Measurements from ENCODE around the gene HINFP.
"Not testable (repeated sequence)": the region's sequence is repeated elsewhere in the genome, so short reads cannot be mapped to it uniquely, and the experiment has no call there.

Gene HINFP

DNA sequence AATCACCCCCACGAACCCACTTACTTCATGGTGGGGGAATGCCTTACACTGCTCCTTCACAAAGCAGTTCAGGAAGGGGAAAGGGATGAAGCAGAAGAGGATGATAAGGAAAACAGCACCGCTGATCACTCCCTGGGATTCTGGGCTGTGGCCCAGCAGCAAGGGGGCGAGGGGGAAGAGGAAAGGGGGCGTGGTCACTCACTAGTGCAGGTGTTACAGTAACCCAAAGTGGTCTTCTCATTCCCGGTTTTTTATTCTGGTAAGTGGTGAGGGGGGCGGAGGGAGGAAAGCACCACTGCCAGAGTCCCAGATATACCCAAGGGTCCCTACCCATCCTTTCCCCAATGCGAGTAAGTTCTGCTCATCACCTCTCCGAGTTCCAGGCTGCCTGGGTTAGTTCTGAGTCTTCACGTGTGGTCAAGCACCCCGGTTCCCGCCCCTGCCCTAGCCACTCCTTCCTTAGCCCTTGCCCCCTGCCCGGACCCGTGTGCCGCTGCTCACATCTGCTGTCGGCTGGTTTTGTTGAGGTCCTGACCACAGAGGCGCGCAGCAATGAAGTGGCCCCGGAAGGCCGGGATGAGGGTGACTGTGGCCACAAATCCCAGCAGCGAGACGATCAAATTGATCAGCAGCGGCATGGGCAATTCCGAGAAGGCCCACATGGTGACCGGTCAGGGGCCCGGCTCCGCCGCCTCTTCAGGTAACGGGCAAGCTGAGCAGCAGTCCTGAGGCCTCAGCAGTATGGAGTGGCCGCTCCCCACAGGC lies 20.2 kb upstream of the HINFP start:
- DNase-seq, result no peak

GRCh38 chr11:119101759-119102423 lies 19.5 kb upstream of the HINFP start, which contains the start of gene DPAGT1:
Gene DPAGT1, minus strand, starts transcription at chr11:119101853. Its CDS starts 198 bp downstream, at chr11:119101655.
- DNase-seq, result peak; percentile 77 to 83

GRCh38 chr11:119103161-119103664 lies 18.2 kb upstream of the HINFP start:
- not testable (repeated sequence) for DNase-seq

DNA sequence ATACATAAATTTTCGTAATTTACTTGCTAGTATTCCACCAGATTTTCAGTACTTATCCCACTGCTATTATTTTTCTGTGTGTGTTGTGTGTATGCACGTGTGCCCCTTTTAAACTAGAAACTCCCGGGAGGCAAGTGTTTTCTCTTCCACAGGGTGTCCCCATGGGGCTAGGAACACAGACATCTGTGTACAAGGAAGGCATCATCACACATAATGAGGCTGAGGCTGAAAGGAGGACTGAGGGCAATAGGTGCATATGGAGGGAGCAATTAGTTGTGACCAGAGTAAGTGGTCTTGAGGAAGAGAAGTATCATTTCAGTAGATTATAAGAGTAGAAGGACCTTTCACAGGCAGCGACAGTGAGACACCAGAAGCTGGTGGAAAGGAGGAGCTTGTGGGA lies 17.6 kb upstream of the HINFP start:
- no peak for DNase-seq

- peak; percentile 88 to 93 for DNase-seq
These were observed 14.5 kb upstream of the HINFP start, which contains the start of gene C2CD2L for GRCh38 chr11:119106564-119107537. Gene C2CD2L, plus strand, starts transcription at chr11:119107344. Its CDS starts 398 bp downstream, at chr11:119107742.

DNA sequence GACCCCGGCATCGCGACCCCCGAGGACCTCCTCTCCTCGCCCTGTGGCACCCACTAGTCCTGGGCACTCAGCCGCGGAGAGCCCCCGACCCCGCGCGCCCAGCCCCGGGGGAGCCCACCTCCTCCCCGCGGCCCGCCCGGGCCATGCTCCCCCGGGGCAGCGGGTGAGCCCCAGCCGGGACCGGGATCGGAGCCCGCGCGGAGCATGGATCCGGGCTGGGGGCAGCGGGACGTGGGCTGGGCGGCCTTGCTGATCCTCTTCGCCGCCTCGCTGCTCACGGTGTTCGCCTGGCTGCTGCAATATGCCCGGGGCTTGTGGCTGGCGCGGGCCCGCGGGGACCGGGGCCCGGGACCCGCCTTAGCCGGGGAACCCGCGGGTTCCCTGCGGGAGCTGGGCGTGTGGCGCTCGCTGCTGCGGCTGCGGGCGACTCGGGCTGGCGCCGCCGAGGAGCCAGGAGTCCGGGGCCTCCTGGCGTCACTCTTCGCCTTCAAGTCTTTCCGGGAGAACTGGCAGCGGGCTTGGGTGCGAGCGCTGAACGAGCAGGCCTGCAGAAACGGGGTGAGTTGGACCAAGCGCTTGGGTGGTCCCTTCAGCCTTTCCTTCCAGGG lies 13.7 kb upstream of the HINFP start:
- DNase-seq, result no peak

DNA sequence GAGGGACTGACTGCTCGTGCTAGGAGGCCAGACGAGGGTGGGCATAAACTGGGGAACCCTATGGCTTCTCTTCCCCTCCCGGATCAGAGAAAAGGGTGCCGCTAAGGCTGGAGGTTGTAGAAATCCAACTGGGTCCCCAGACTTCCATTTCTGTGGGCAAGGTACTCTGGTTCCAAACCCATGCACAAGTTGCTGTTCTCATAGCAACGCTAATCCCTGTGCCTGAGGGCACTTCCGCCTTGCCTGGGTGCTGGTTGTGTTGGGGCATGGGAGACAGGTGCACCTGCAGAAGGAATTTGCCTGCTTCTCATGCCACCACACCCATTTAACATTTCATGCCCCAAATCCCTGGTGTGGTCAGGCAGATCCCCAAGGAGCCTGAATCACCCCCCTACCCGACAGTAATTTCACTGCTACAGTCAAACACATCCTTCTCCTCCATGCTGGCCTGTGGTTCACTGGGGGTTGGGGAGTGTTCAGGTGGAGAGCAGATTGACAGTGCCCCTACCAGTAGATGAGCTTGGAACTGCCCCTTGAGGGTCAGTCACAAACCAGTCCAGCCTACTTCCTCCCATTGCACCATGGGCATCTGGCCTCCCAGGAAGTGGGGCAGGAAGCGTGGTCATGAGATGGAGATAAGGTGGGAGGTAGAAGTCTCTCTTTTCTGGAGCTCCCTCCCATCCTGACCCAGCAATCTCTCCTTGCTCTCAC lies 13.1 kb upstream of the HINFP start:
- peak in 1 of 2 experiments; percentile 16 for DNase-seq

GRCh38 chr11:119108857-119109221 lies 12.5 kb upstream of the HINFP start:
- DNase-seq, result no peak

- DNase-seq, result no peak
These were observed 11.5 kb upstream of the HINFP start for GRCh38 chr11:119109843-119110242.

DNA sequence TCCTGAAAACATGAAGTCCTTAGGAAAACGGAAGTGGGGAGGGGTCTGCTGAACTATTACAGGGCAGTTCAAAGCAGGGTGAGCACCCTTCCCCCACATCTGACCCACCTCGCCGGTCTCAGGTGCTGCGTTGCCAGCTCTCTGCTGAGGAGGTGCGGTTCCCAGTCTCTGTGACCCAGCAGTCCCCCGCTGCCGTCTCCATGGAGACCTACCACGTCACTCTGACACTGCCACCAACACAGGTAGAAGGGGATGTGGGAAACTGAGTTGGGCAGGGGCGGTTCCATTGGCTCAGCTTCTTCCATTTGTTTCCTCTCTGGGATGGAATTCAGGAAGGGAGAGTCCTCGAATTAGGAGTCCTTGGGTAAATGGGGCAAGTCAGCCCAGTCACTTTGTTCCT lies 10.9 kb upstream of the HINFP start:
- DNase-seq, result no peak

- no peak for DNase-seq
These were observed 9.9 kb upstream of the HINFP start for GRCh38 chr11:119111361-119111925.

DNA sequence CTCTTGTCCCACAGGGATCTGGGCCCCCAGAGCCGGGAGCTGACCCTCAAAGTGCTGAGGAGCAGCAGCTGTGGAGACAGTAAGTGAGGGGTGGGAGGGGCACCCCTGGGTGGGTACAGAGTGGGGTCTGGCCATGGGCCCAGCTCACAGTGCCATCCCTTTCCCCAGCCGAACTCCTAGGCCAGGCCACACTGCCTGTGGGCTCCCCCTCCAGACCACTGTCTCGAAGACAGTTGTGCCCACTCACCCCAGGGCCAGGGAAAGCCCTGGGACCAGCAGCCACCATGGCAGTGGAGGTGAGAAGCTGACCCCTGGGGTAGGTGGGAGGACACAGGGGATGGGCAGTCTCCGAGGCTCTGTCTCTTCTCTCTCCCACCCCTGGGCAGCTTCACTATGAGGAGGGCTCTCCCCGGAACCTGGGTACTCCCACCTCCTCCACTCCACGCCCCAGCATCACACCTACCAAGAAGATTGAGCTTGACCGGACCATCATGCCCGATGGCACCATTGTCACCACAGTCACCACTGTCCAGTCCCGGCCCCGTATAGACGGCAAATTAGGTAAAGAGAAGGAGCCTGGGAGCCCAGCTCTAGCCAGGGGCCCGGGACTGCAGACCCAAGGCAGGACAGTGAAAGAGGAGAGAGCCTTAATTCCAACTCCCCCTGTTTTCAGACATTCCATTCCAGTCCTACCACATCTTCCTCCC lies 8.9 kb upstream of the HINFP start:
- no peak for DNase-seq

DNA sequence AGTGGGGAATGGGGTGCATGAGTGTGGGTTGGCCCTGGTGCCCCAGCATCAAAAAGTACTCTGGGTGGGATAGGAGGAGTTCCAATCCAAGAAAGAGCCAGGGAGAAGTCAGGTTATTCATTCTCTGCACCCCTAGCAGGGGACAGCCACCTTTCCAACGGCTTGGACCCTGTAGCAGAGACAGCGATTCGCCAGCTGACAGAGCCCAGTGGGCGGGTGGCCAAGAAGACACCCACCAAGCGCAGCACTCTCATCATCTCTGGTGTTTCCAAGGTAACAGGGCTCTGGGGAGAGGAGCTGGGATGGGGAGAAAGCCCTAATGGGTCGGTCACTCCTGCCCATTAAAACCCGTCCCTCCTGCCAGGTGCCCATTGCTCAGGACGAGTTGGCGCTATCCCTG lies 7.7 kb upstream of the HINFP start:
- no peak for DNase-seq

DNA sequence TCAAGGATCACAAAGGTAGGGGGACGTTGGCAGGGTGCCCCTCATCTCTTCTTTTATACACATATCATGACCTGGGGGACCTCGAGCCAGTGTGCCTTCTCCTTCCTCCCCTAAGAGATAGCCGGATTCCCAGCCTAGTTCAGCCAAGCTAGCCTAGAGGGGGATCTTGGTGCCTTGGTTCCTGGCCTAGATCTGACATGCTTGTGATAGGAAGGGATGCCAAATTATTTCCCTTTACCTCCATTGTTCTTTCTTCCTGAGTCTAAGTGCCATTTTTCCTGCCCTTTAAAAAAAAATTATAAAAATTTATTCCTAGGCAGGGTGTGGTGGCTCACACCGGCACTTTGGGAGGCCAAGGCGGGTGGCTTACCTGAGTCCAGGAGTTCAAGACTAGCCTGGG lies 7.0 kb upstream of the HINFP start:
- no peak for DNase-seq

GRCh38 chr11:119115484-119116234 lies 5.7 kb upstream of the HINFP start:
- no peak for DNase-seq

GRCh38 chr11:119116235-119116594 lies 5.2 kb upstream of the HINFP start:
- DNase-seq, result no peak

- DNase-seq, result no peak
These were observed 4.8 kb upstream of the HINFP start for GRCh38 chr11:119116601-119117000.

- no peak for DNase-seq
These were observed 4.2 kb upstream of the HINFP start for GRCh38 chr11:119117004-119117706.

DNA sequence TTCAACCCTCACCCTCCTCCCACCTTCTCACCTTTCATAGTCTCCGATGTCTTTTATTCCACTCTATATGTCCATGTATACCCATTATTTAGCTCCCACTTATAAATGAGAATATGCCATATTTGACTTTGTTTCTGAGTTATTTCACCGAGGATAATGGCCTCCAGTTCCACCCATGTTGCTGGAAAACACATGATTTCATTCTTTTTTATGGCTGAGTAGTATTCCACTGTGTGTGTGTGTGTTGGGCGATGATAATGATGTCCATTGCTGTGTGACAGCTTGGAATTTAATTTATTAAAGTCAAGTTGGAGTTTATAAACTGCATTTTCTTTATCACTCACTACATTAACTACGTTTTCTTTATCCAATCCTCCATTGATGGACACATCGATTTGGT lies 3.2 kb upstream of the HINFP start:
- DNase-seq, result no peak
